ENCODE measurements around the gene RARRES1. TPM values are rescaled to one million over a fixed set of nuclear protein-coding genes. Genes with fewer than 3 reads are reported as not detected.

Gene RARRES1
- total and polyA plus RNA-seq, 2 experiments from 2014 or later, result 0.10 to 0.82 TPM

DNA sequence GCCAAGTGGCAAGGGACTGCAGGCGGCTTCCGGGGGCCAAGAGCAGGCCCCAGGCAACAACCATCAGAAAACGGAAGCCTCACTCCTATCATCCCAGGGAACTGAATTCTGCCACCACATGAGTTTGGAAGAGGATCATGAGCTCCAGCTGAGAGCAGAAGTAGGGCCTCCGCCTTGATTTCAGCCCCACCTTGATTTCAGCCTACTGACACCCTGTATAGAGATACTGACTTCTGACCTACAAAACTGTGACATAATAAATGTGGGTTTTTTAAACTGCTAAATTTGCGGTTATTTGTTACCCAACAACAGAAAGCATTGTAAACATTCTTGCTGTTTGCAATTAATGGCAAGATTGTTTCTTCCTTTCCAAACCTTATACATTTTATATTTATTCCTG is 21.6 kb upstream of the RARRES1 start:
- no peaks in the 10 kb centered on the region for H3F3A ChIP-seq (replicated peaks; ENCODE audit: low read depth)
- Mint-ChIP-seq H3K36me3 (ENCODE audit: low read depth) (no peaks in the 10 kb centered on the region), H3K4me1 (no peaks in the 10 kb centered on the region; the same call in 2 of the 3 replicates), H3K27me3 (ENCODE audit: insufficient read depth, low read depth, poor library complexity) (no peaks in the 10 kb centered on the region), H3K4me3 (no peak overlapping the region), H3K9me3 (no peaks in the 10 kb centered on the region), H3K27ac (no peak overlapping the region)
- TF ChIP-seq EZH2phosphoT487 (IDR thresholded peaks at IDR 0.05; ENCODE audit: unreplicated experiment) (no peak), EZH2 (IDR thresholded peaks at IDR 0.05; ENCODE audit: low read depth, unreplicated experiment) (no peak), ZNF331 (CRISPR knock-in tag; IDR thresholded peaks at IDR 0.05; ENCODE audit: low read depth) (no peak), CREB1 (CRISPR knock-in tag; IDR thresholded peaks at IDR 0.05; ENCODE audit: low read depth) (no peak), JUNB (IDR thresholded peaks at IDR 0.05; ENCODE audit: unreplicated experiment) (no peak), NANOG (IDR thresholded peaks at IDR 0.05; ENCODE audit: borderline replicate concordance) (no peak), REST (IDR thresholded peaks at IDR 0.05; ENCODE audit: unreplicated experiment) (no peak), ZNF114 (CRISPR knock-in tag; IDR thresholded peaks at IDR 0.05) (no peak), STAT1 (IDR thresholded peaks at IDR 0.05; ENCODE audit: unreplicated experiment) (no peak), POLR2AphosphoS5 (IDR thresholded peaks at IDR 0.05; ENCODE audit: low read depth) (no peak), ZNF462 (CRISPR knock-in tag; IDR thresholded peaks at IDR 0.05) (no peak), CTCF (conservative IDR thresholded peaks at IDR 0.05; ENCODE audit: low read depth in 2 of 2) (no peak)
- TF ChIP-seq, protein P1, sequence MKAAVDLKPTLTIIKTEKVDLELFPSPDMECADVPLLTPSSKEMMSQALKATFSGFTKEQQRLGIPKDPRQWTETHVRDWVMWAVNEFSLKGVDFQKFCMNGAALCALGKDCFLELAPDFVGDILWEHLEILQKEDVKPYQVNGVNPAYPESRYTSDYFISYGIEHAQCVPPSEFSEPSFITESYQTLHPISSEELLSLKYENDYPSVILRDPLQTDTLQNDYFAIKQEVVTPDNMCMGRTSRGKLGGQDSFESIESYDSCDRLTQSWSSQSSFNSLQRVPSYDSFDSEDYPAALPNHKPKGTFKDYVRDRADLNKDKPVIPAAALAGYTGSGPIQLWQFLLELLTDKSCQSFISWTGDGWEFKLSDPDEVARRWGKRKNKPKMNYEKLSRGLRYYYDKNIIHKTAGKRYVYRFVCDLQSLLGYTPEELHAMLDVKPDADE (IDR thresholded peaks at IDR 0.05), result no peak
- no peaks in the 10 kb centered on the region for H3K36me3 ChIP-seq (ENCODE audit: insufficient read depth)
- H2AFZ ChIP-seq, result no peak overlapping the region
- H3K79me2 ChIP-seq (replicated peaks; ENCODE audit: insufficient read depth), result no peaks in the 10 kb centered on the region
- H3K27ac ChIP-seq (ENCODE audit: low read depth), result no peak overlapping the region
- no peak overlapping the region for H3K4me2 ChIP-seq
- no peaks in the 10 kb centered on the region for H3K9me2 ChIP-seq (ENCODE audit: insufficient read depth)
- H3K27me3 ChIP-seq (ENCODE audit: insufficient read depth), result no peaks in the 10 kb centered on the region
- ATAC-seq (no peak), DNase-seq (ENCODE audit: low spot score) (no peak)
- H4K20me1 ChIP-seq (replicated peaks; ENCODE audit: insufficient read depth), result 0 out of 2 replicates have a peak, but pooled peaks cover under 1% of the 10 kb centered on the region
- no peaks in the 10 kb centered on the region for H3K4me1 ChIP-seq (ENCODE audit: insufficient read depth)
- H3K4me3 ChIP-seq, result no peak overlapping the region

Measured in GM23338 (cell line).